HepG2 (cell line): Measurements from ENCODE around the gene ZFHX3. TPM values are rescaled to one million over a fixed set of nuclear protein-coding genes. Genes with fewer than 3 reads are reported as not detected.

Experiments used
- CBFB ChIP-seq: sonication (generic); formaldehyde crosslinking; IDR thresholded peaks from 2 replicates; pipeline ENCODE4 v1.4.0; 2020; ENCODE audit warnings: missing genetic modification reagents
- ELF1 ChIP-seq: sonication (generic); formaldehyde crosslinking; IDR thresholded peaks from 2 replicates; pipeline ENCODE4 v1.4.0; 2020; ENCODE audit warnings: missing genetic modification reagents
- HIVEP1 ChIP-seq: sonication (generic); formaldehyde crosslinking; IDR thresholded peaks from 2 replicates; pipeline ENCODE4 v1.4.0; 2020; ENCODE audit warnings: mild to moderate bottlenecking, missing genetic modification reagents
- HMGXB4 ChIP-seq, 2 experiments: sonication (generic) in 1 of 2; formaldehyde crosslinking in 1 of 2; IDR thresholded peaks; 2 replicates each; pipeline versions ENCODE4 v1.4.0 to v1.6.1; 2018 to 2020; ENCODE audit warnings: missing genetic modification reagents in 2 of 2, borderline replicate concordance in 1 of 2, low read depth in 1 of 2, mild to moderate bottlenecking in 1 of 2, missing biosample characterization in 1 of 2
- KDM4B ChIP-seq: sonication (generic); formaldehyde crosslinking; IDR thresholded peaks from 2 replicates; pipeline ENCODE4 v1.4.0; 2020; ENCODE audit warnings: missing genetic modification reagents
- LRRFIP1 ChIP-seq: sonication (generic); formaldehyde crosslinking; conservative IDR thresholded peaks from 2 replicates; pipeline ENCODE4 v1.4.0; 2020; ENCODE audit warnings: missing genetic modification reagents
- NONO ChIP-seq, 2 experiments: fragments of 450-650 bp in 1 of 2; sonication (generic) in 1 of 2; formaldehyde crosslinking in 1 of 2; IDR thresholded peaks in 1 of 2; conservative IDR thresholded peaks in 1 of 2; 2 replicates each; pipeline versions ENCODE4 v1.6.1 to v1.8.0; 2017 to 2022; ENCODE audit warnings: mild to moderate bottlenecking in 1 of 2, missing genetic modification reagents in 1 of 2, moderate library complexity in 1 of 2
- SIN3A ChIP-seq: IDR thresholded peaks from 2 replicates; pipeline ENCODE4 v1.6.1; 2011; ENCODE audit warnings: low read depth, mild to moderate bottlenecking, control low read depth, low read length, borderline replicate concordance
- SNRNP70 ChIP-seq: fragments of 200-400 bp; formaldehyde crosslinking; IDR thresholded peaks from 2 replicates; pipeline ENCODE4 v1.6.1; 2017; ENCODE audit warnings: mild to moderate bottlenecking, low read depth, low read length, moderate library complexity
- SOX6 ChIP-seq, 2 experiments: fragments of 450-650 bp in 1 of 2; sonication (generic) in 1 of 2; formaldehyde crosslinking in 1 of 2; IDR thresholded peaks; 2 replicates each; pipeline versions ENCODE4 v1.4.0 to v1.6.1; 2017 to 2020; ENCODE audit warnings: antibody characterized with exemption in 1 of 2, mild to moderate bottlenecking in 1 of 2, missing genetic modification reagents in 1 of 2
- TSC22D2 ChIP-seq: sonication (generic); formaldehyde crosslinking; IDR thresholded peaks from 2 replicates; pipeline ENCODE4 v1.5.1; 2020; ENCODE audit warnings: missing genetic modification reagents, mild to moderate bottlenecking, borderline replicate concordance
- ZFP36L1 ChIP-seq: sonication (generic); formaldehyde crosslinking; IDR thresholded peaks from 2 replicates; pipeline ENCODE4 v1.8.0; 2022; ENCODE audit warnings: mild to moderate bottlenecking, missing genetic modification reagents, moderate library complexity
- ZFP41 ChIP-seq: sonication (generic); formaldehyde crosslinking; IDR thresholded peaks from 2 replicates; pipeline ENCODE4 v1.4.0; 2020; ENCODE audit warnings: mild to moderate bottlenecking, missing genetic modification reagents, borderline replicate concordance
- ZNF136 ChIP-seq: sonication (generic); formaldehyde crosslinking; IDR thresholded peaks from 2 replicates; pipeline ENCODE4 v1.8.1; 2022; ENCODE audit warnings: low read depth, mild to moderate bottlenecking, moderate library complexity, missing genetic modification reagents
- ZNF17 ChIP-seq: sonication (generic); formaldehyde crosslinking; IDR thresholded peaks from 2 replicates; pipeline ENCODE4 v1.5.0; 2020; ENCODE audit warnings: mild to moderate bottlenecking, missing genetic modification reagents
- ZNF3 ChIP-seq: IDR thresholded peaks from 2 replicates; pipeline ENCODE4 v1.7.0; 2017; ENCODE audit warnings: inconsistent platforms
- ZNF484 ChIP-seq: sonication (generic); formaldehyde crosslinking; IDR thresholded peaks from 2 replicates; pipeline ENCODE4 v1.5.1; 2020; ENCODE audit warnings: mild to moderate bottlenecking, low read depth, missing genetic modification reagents, borderline replicate concordance
- ZNF496 ChIP-seq: sonication (generic); formaldehyde crosslinking; IDR thresholded peaks from 2 replicates; pipeline ENCODE4 v1.8.1; 2023; ENCODE audit warnings: mild to moderate bottlenecking, moderate library complexity, missing genetic modification reagents; ENCODE audit not compliant: insufficient replicate concordance
- ZSCAN22 ChIP-seq: sonication (generic); formaldehyde crosslinking; IDR thresholded peaks from 2 replicates; pipeline ENCODE4 v1.4.0; 2020; ENCODE audit warnings: mild to moderate bottlenecking, missing genetic modification reagents
- polyA plus RNA-seq, 8 experiments: library from polyadenylated mRNA; depleted of rRNA in 3 of 8; stranded (reverse) in 7 of 8; unstranded in 1 of 8; fragments of >200 nt; fragmentation: Illumina TruSeq in 4 of 8; extraction: Trizol in 4 of 8; gene quantifications; 2 replicates each; pipeline versions ENCODE4 v1.2.1 to v1.2.3, GENCODE V29; 2011 to 2016; ENCODE audit warnings: low read depth in 4 of 8, missing spikeins in 1 of 8, mixed read lengths in 1 of 8; ENCODE audit not compliant: insufficient read depth in 1 of 8
- total RNA-seq, 5 experiments: library from RNA; depleted of rRNA; stranded (reverse); fragments of >200 nt; fragmentation: Illumina TruSeq; extraction: Trizol; gene quantifications; 2 replicates each; pipeline ENCODE4 v1.2.3, GENCODE V29; 2016; ENCODE audit warnings: low read depth in 1 of 5

ZFHX3 gene
- total and polyA plus RNA-seq, 2 of the 13 experiments (the other 11 are each of a cell fraction or from before 2014, with no cell fraction given), result 5.0 to 6.0 TPM

GRCh38 chr16:72927199-72928089 lies 120.5 kb downstream of the ZFHX3 start (continued):
- TF ChIP-seq ZNF496 (CRISPR knock-in tag) (no peak), SIN3A (peak; percentile 55; the same call in 1 of the 2 replicates), ZNF484 (CRISPR knock-in tag) (no peak), TSC22D2 (CRISPR knock-in tag) (no peak), NONO (IDR thresholded peaks at IDR 0.05) (no peak), NONO (CRISPR knock-in tag; conservative IDR thresholded peaks at IDR 0.05) (peak; percentile 72; the same call in 1 of the 2 replicates), ELF1 (CRISPR knock-in tag) (peak; percentile 52; the same call in 1 of the 2 replicates), ZNF17 (CRISPR knock-in tag) (no peak), ZNF136 (CRISPR knock-in tag) (peak; percentile 74; the same call in 1 of the 2 replicates), HMGXB4 (CRISPR knock-in tag; IDR thresholded peaks at IDR 0.05; ENCODE audit: borderline replicate concordance in 1 of 2, low read depth in 1 of 2) (peak; percentile 28 to 52; a peak in 1 of 4 replicates), KDM4B (CRISPR knock-in tag) (peak; percentile 94), CBFB (CRISPR knock-in tag) (peak; percentile 96), HIVEP1 (CRISPR knock-in tag) (peak; percentile 78), ZNF3 (no peak), ZFP36L1 (CRISPR knock-in tag) (no peak), ZSCAN22 (no peak), SNRNP70 (no peak), ZFP41 (no peak), LRRFIP1 (CRISPR knock-in tag) (no peak), SOX6 (IDR thresholded peaks at IDR 0.05) (no peak), SOX6 (CRISPR knock-in tag; IDR thresholded peaks at IDR 0.05) (peak; percentile 92)
